GM19467 (cell line): ENCODE data around the gene MFAP2.
"Not testable (repeated sequence)": the region's sequence is repeated elsewhere in the genome, so short reads cannot be mapped to it uniquely, and the experiment has no call there.

Experiments used
- ATAC-seq: cut with Tn5 transposase; IDR thresholded peaks from one replicate; pipeline ENCODE4 v1.9.1; 2021; ENCODE audit warnings: mild to moderate bottlenecking, moderate library complexity; ENCODE audit not compliant: unreplicated experiment

Gene MFAP2

DNA sequence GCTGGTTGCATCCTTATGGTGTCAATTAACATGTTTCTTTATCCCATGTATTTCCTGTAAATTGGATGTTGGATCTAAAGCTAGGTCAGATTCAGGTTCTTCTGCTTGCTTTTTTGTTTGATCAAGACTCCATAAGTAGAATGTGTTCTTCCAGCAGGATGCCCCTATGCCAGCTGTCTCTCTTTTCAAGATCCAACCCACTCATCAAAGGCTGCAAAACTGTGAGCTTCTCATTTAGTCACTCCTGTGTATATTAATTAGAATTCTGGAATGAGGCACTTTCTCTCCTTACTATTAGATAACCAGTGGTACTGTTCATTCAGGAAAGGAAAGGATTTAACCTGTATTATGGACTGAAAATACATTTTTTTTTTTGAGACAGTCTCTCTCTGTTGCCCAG, 46.5 kb downstream of the MFAP2 start:
- ATAC-seq: not testable (repeated sequence)

GRCh38 chr1:16931206-16931934, 49.0 kb downstream of the MFAP2 start:
- not testable (repeated sequence) for ATAC-seq

- ATAC-seq: not testable (repeated sequence)
Measured at GRCh38 chr1:16929146-16930041, 51.0 kb downstream of the MFAP2 start.

- no peak for ATAC-seq
Measured at GRCh38 chr1:16927711-16928485, 52.5 kb downstream of the MFAP2 start.

DNA sequence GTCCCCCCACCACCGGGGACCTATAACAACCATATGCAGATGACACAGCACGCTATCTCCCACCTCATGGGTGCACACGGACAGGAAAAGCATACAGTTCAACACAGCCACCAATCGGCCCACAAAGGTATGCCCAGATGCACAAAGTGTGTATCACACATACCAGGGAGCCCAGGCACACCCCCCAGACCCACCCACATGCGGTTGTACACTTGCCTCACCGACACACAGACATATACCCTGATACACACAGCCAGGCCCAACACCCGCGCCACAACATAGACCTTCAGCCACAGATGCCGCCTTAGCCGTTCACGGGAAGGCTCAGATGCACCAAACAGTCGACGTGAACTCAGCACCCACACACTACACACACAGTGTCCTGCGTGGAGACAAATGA, 53.2 kb downstream of the MFAP2 start:
- ATAC-seq: no peak

DNA sequence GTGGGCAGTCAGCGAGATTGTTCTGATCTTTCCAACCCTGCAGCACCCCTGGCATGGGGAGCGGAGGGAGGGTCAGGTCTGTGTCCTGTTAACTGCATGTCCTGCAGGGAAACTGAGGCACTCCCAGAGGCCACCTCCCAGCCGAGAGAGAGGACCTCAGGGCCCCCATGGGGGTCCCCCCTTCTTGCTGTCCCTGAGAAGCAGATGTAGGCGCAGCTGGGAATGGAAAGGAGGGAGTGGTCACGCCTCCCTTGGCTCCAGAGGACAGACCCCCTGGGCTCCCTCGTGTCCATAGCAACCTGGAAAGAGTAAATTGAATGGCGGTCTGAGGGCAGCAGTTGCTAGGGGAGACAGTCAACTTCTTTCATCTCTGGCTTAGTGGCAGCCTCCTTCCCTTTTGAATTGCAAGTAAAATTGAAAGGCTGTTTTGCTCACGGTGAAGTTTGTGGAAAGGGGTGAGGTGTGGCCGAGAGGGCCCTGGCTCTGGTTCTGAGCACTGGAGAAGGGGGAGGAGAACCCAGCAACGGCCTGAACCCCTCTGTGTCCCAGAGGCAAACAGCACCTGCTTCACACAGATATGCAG, 53.8 kb downstream of the MFAP2 start:
- ATAC-seq: no peak

GRCh38 chr1:16925635-16926490, 54.6 kb downstream of the MFAP2 start:
- ATAC-seq: no peak

DNA sequence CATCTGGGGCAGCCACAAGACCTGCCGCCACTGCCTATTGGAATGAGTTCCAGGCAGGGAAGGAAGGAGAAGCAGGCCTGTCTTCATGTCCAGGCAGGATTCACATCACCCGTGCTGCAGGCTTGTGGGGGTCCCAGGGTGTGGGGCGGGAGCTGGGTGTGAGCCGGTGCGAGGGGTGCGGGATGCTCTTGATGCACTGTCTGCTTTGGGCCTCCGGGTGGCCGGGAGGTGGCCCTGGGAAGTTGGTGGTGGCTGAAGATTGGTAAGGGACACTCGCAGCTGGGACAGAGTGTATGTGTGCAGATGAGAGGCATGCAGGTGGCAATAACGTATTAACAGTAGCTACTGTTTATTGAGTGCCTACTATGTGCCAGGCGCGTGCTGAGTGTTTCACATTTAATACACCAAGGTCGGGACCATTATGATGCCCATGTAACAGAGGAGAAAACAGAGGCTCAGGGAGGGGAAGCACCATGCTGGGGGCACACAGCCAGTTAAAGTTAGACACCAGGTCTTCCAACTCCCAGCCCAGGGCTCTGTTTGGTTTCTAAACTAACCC, 55.4 kb downstream of the MFAP2 start:
- no peak for ATAC-seq
